Stimulated activated CD4-positive, alpha-beta T cell treated with anti-CD3 and anti-CD28 coated beads, Interleukin-1b, Interleukin-23, amount 100 ng/mL, for 24 hours (primary cell): ENCODE measurements around the gene ROGDI.
"Not testable (repeated sequence)": the region's sequence is repeated elsewhere in the genome, so short reads cannot be mapped to it uniquely, and the experiment has no call there.

Experiments
- DNase-seq, 4 experiments: peaks; one replicate each; pipeline ENCODE4 v3.0.0-alpha.2; 2020; ENCODE audit warnings: low read depth in 4 of 4, low spot score in 1 of 4

Gene ROGDI

GRCh38 chr16:4795181-4795827 is 7.1 kb downstream of the ROGDI start, which contains the start of gene SMIM22:
TSS of gene SMIM22 (plus strand) at chr16:4795369. CDS start at chr16:4795735, 366 bp downstream.
- no peak for DNase-seq

- no peak for DNase-seq
These were observed 9.4 kb downstream of the ROGDI start for GRCh38 chr16:4792951-4793513.

GRCh38 chr16:4790871-4791270 is 11.6 kb downstream of the ROGDI start:
- DNase-seq = no peak

GRCh38 chr16:4790261-4790660 is 12.2 kb downstream of the ROGDI start:
- DNase-seq = no peak

- DNase-seq = no peak
These were observed 13.5 kb downstream of the ROGDI start for GRCh38 chr16:4788910-4789309.

GRCh38 chr16:4788489-4788889 is 13.9 kb downstream of the ROGDI start:
- no peak for DNase-seq

GRCh38 chr16:4787627-4788482 is 14.6 kb downstream of the ROGDI start, which contains the start of gene SEPTIN12:
TSS of gene SEPTIN12 (minus strand) at chr16:4788345. CDS start at chr16:4787645, 700 bp downstream.
- no peak for DNase-seq

GRCh38 chr16:4787068-4787467 is 15.4 kb downstream of the ROGDI start:
- DNase-seq = no peak

GRCh38 chr16:4785758-4786433 is 16.5 kb downstream of the ROGDI start:
- DNase-seq = no peak

- DNase-seq = not testable (repeated sequence)
These were observed 17.9 kb downstream of the ROGDI start for GRCh38 chr16:4784444-4784987.

GRCh38 chr16:4783951-4784336 is 18.5 kb downstream of the ROGDI start:
- DNase-seq = no peak

- no peak for DNase-seq
These were observed 19.0 kb downstream of the ROGDI start for GRCh38 chr16:4783251-4783950.

- no peak for DNase-seq
These were observed 22.2 kb downstream of the ROGDI start for GRCh38 chr16:4780235-4780634.

GRCh38 chr16:4778050-4778392 is 24.4 kb downstream of the ROGDI start:
- DNase-seq = no peak

- DNase-seq = no peak
These were observed 24.9 kb downstream of the ROGDI start for GRCh38 chr16:4777339-4778049.

GRCh38 chr16:4776141-4776705 is 26.2 kb downstream of the ROGDI start:
- DNase-seq = no peak

- DNase-seq = no peak
These were observed 27.4 kb downstream of the ROGDI start for GRCh38 chr16:4775005-4775404.

- DNase-seq = no peak
These were observed 30.1 kb downstream of the ROGDI start for GRCh38 chr16:4772351-4772750.

GRCh38 chr16:4771646-4772045 is 30.8 kb downstream of the ROGDI start:
- no peak for DNase-seq

- no peak for DNase-seq
These were observed 33.2 kb downstream of the ROGDI start for GRCh38 chr16:4769306-4769638.
